Testis (tissue), 3 donors: ENCODE measurements around the gene TNFRSF8. TPM values are rescaled to one million over a fixed set of nuclear protein-coding genes. Genes with fewer than 3 reads are reported as not detected.

Source experiments
- DNase-seq: peaks from one replicate; pipeline ENCODE4 v3.0.0-alpha.2; 2019
- H3K27ac ChIP-seq, 2 donors: fragments of 200-600 bp; sonication (generic); one replicate each; pipeline ENCODE4 v1.5.1; 2019
- H3K27me3 ChIP-seq: fragments of 200-600 bp; sonication (generic); one replicate; pipeline ENCODE4 v1.5.1; 2019
- H3K36me3 ChIP-seq: fragments of 200-600 bp; sonication (generic); one replicate; pipeline ENCODE4 v1.5.1; 2017; ENCODE audit warnings: low read depth; ENCODE audit errors: missing control alignments
- H3K4me1 ChIP-seq: fragments of 200-600 bp; sonication (generic); one replicate; pipeline ENCODE4 v1.5.1; 2019
- H3K4me3 ChIP-seq, 2 donors: fragments of 200-600 bp; sonication (generic); one replicate each; pipeline ENCODE4 v1.5.1; 2017 to 2019
- H3K9me3 ChIP-seq: fragments of 200-600 bp; sonication (generic); one replicate; pipeline ENCODE4 v1.5.1; 2017
- POLR2A ChIP-seq: fragments of 450-650 bp; IDR thresholded peaks from one replicate; pipeline ENCODE4 v1.6.1; 2017; ENCODE audit warnings: antibody characterized with exemption, mild to moderate bottlenecking, moderate library complexity
- WGBS, 2 donors: methylation state at CpG; one replicate each; pipeline ENCODE4 v1.1.5; 2018; 5-methylcytosine and 5-hydroxymethylcytosine counted together
- intact Hi-C: fragments of 100-400 bp; cut with DNase I; formaldehyde crosslinking; loops from one replicate; pipeline ENCODE4 v1.15.1; 2023; ENCODE audit warnings: low total_unique reads
- polyA plus RNA-seq: library from polyadenylated mRNA; stranded (reverse); fragments of 350-450 nt; fragmentation: Illumina TruSeq; extraction: RNeasy Lipid Tissue Mini Kit (QIAGEN cat#74804); gene quantifications from one replicate; pipeline ENCODE4 v1.2.3, GENCODE V29; 2014; ENCODE audit warnings: low read depth, low replicate concordance; ENCODE audit not compliant: insufficient read depth
- total RNA-seq, 2 donors: library from RNA; depleted of rRNA; stranded (reverse); fragments of >200 nt; gene quantifications; one replicate each; pipeline ENCODE4 v1.2.3, GENCODE V29; 2016
- TF ChIP-seq, protein P1 (sequence below), 3 experiments: fragments of 450-650 bp in 2 of 3; fragments of 200-600 bp in 1 of 3; sonication (generic) in 1 of 3; IDR thresholded peaks; one replicate each; pipeline ENCODE4 v1.5.1; 2016 to 2019; ENCODE audit warnings: antibody characterized with exemption in 3 of 3, mild to moderate bottlenecking in 2 of 3, moderate library complexity in 1 of 3

Gene TNFRSF8
- total and polyA plus RNA-seq, 3 donors from 2014 or later: 5.0 to 6.9 (median 5.4) TPM

GRCh38 chr1:12056331-12056841 lies 6.7 kb upstream of the TNFRSF8 start:
- H3K36me3 ChIP-seq: no peaks in the 10 kb centered on the region
- H3K27ac ChIP-seq: no peak overlapping the region
- TF ChIP-seq, protein P1, sequence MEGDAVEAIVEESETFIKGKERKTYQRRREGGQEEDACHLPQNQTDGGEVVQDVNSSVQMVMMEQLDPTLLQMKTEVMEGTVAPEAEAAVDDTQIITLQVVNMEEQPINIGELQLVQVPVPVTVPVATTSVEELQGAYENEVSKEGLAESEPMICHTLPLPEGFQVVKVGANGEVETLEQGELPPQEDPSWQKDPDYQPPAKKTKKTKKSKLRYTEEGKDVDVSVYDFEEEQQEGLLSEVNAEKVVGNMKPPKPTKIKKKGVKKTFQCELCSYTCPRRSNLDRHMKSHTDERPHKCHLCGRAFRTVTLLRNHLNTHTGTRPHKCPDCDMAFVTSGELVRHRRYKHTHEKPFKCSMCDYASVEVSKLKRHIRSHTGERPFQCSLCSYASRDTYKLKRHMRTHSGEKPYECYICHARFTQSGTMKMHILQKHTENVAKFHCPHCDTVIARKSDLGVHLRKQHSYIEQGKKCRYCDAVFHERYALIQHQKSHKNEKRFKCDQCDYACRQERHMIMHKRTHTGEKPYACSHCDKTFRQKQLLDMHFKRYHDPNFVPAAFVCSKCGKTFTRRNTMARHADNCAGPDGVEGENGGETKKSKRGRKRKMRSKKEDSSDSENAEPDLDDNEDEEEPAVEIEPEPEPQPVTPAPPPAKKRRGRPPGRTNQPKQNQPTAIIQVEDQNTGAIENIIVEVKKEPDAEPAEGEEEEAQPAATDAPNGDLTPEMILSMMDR (IDR thresholded peaks at IDR 0.05): no peak
- no peak for TF ChIP-seq POLR2A
- H3K27me3 ChIP-seq: no peaks in the 10 kb centered on the region
- DNase-seq: no peak
- no peak overlapping the region for H3K4me3 ChIP-seq
- no peaks in the 10 kb centered on the region for H3K9me3 ChIP-seq
- no peaks in the 10 kb centered on the region for H3K4me1 ChIP-seq
- intact Hi-C loops: no loop called here
- 92 to 96% methylated on average over 16 of the region's 16 CpGs for WGBS, 2 donors

DNA sequence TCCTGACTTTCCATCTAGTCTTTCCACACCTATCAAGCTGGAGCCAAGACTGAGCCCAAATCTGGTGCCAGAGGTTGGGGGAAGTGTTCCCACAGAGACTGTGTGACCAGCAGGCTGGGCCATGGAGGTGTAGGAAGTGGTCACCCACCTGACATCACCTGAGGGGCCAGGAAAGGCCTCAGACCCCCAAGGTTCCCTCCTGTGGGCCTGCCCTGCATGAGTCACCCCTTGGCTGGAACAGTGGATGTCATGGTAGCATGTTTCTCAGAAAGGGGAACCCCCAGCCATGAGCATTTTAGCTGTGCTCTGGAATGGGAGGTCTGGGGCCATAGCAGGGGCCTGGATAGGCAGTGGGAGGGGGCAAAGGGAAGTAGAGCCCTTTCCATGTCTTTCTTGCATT lies 5.7 kb upstream of the TNFRSF8 start:
- intact Hi-C loops: no loop called here
- Histone ChIP-seq H3K36me3 (no peaks in the 10 kb centered on the region), H3K4me3 (no peak overlapping the region)

DNA sequence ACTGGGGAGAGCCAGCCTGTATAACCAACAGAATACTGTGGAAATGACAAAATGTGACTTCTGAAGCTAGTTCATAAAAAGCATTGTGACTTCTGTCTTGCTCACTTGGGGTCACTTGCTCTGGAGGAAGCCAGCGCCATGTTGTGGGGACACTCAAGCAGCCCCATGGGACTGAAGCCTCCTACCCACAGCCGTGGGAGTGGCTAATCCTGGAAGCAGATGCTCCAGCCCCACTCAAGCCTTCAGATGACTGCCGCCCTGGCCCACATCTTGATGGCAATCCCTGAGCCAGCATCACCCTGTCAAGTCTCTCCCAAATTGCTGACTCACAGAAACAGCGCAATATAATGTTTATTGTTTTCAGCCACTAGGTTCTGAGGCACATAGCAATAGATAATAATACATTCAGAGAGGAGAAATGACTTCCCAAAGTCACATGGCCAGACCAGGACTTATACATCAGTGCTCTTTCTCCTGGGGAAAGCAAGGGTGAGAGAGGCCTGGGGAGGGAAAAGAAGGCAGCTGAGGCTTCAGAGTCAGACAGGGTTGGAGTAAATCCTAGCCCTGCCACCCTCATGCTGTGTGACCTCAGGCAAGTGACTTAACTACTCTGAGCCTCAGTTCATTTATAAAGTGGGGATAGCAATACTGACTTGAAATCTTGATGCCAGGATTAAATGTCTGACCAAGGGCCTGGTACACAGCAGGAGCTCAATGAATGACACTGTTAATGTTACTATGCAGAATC lies 5.0 kb upstream of the TNFRSF8 start:
- intact Hi-C loops: no loop called here
- Histone ChIP-seq H3K9me3 (no peaks in the 10 kb centered on the region), H3K27ac (no peak overlapping the region), H3K4me3 (no peak overlapping the region), H3K27me3 (no peaks in the 10 kb centered on the region), H3K4me1 (no peaks in the 10 kb centered on the region), H3K36me3 (no peaks in the 10 kb centered on the region)
- no peak for DNase-seq
- no peak for TF ChIP-seq POLR2A
- WGBS, 2 donors: 98 to 100% methylated on average over 2 to 4 of the region's 4 CpGs

More for the DNA sequence above, 5.7 kb upstream of the TNFRSF8 start:
- H3K4me1 ChIP-seq: no peaks in the 10 kb centered on the region
- DNase-seq: no peak
- no peaks in the 10 kb centered on the region for H3K9me3 ChIP-seq
- TF ChIP-seq POLR2A: no peak
- TF ChIP-seq, protein P1 (IDR thresholded peaks at IDR 0.05): no peak
- no peak overlapping the region for H3K27ac ChIP-seq
- H3K27me3 ChIP-seq: no peaks in the 10 kb centered on the region

DNA sequence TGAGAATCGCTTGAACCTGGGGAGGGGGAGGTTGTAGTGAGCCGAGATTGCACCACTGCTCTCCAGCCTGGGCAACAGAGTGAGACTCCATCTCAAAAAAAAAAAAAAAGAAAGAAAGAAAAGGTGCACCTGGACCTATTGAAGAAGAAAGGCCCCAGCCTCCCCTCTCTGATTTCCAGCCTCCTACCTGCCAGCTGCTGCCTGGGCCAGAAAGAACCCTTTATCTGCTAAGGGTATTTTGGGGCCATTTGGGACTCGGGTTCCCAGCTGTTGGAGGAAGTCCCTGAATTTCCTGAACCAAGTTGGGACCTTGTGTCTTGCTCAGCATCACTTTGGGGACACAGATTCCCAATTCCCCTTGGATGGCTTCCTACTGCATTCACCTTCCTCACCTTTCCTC lies 3.9 kb upstream of the TNFRSF8 start:
- TF ChIP-seq, protein P1 (IDR thresholded peaks at IDR 0.05): no peak
- no peak for TF ChIP-seq POLR2A
- DNase-seq: no peak
- Histone ChIP-seq H3K9me3 (no peaks in the 10 kb centered on the region), H3K36me3 (no peaks in the 10 kb centered on the region), H3K4me3 (no peak overlapping the region), H3K27ac (no peak overlapping the region), H3K27me3 (no peaks in the 10 kb centered on the region), H3K4me1 (peaks cover 8% of the 10 kb centered on the region)
- 80 to 84% methylated on average over 3 of the region's 3 CpGs for WGBS, 2 donors
- intact Hi-C loops: no loop called here

- TF ChIP-seq, protein P1 (IDR thresholded peaks at IDR 0.05): no peak
- no peak for TF ChIP-seq POLR2A
- 71 to 84% methylated on average over 5 to 7 of the region's 7 CpGs for WGBS, 2 donors
- Histone ChIP-seq H3K4me3 (no peak overlapping the region), H3K27me3 (no peaks in the 10 kb centered on the region), H3K27ac (no peak overlapping the region), H3K36me3 (no peaks in the 10 kb centered on the region), H3K4me1 (peaks cover 8% of the 10 kb centered on the region), H3K9me3 (no peaks in the 10 kb centered on the region)
- intact Hi-C loops: no loop called here
- no peak for DNase-seq
Measured at GRCh38 chr1:12059722-12060464, 3.2 kb upstream of the TNFRSF8 start.
